GM12878 (cell line): ENCODE measurements around the gene TFCP2L1.

Experiments
- BRCA1 ChIP-seq: IDR thresholded peaks from 2 replicates; pipeline ENCODE4 v1.6.1; 2011; ENCODE audit warnings: low read depth, low read length, improper control_type of control experiment
- CBFB ChIP-seq: IDR thresholded peaks from 2 replicates; pipeline ENCODE4 v1.6.1; 2016; ENCODE audit warnings: antibody characterized with exemption, low read depth
- CHD2 ChIP-seq: IDR thresholded peaks from 2 replicates; pipeline ENCODE4 v1.6.1; 2011; ENCODE audit warnings: low read depth, low read length, improper control_type of control experiment, borderline replicate concordance
- CREB1 ChIP-seq: IDR thresholded peaks from 2 replicates; pipeline ENCODE4 v1.6.1; 2012; ENCODE audit warnings: low read depth, mild to moderate bottlenecking, inconsistent platforms
- EP300 ChIP-seq, 2 experiments: fragments of 150-350 bp in 1 of 2; IDR thresholded peaks; 2 replicates each; pipeline ENCODE4 v1.6.1; 2011 to 2012; ENCODE audit warnings: low read depth in 2 of 2, low read length in 2 of 2, borderline replicate concordance in 1 of 2, improper control_type of control experiment in 1 of 2, inconsistent platforms in 1 of 2; ENCODE audit not compliant: control insufficient read depth in 1 of 2
- JUND ChIP-seq: IDR thresholded peaks from 2 replicates; pipeline ENCODE4 v1.6.1; 2012; ENCODE audit warnings: low read depth, mild to moderate bottlenecking, low read length, improper control_type of control experiment, moderate library complexity
- MYC ChIP-seq: IDR thresholded peaks from 2 replicates; pipeline ENCODE4 v1.6.1; 2011; ENCODE audit warnings: mild to moderate bottlenecking, low read length, moderate library complexity, inconsistent platforms; ENCODE audit not compliant: insufficient read depth, insufficient replicate concordance, insufficient read length, severe bottlenecking
- POLR2A ChIP-seq: IDR thresholded peaks from 2 replicates; pipeline ENCODE4 v1.6.1; 2011; ENCODE audit warnings: low read depth, mild to moderate bottlenecking, low read length
- POLR2AphosphoS5 ChIP-seq: IDR thresholded peaks from 2 replicates; pipeline ENCODE4 v1.6.1; 2011; ENCODE audit warnings: mild to moderate bottlenecking, low read length, inconsistent platforms
- RUNX3 ChIP-seq: IDR thresholded peaks from 2 replicates; pipeline ENCODE4 v1.6.1; 2012; ENCODE audit warnings: low read length, inconsistent platforms
- SPI1 ChIP-seq: IDR thresholded peaks from 2 replicates; pipeline ENCODE4 v1.6.1; 2011; ENCODE audit warnings: low read depth, mild to moderate bottlenecking, low read length, moderate library complexity, borderline replicate concordance; ENCODE audit not compliant: insufficient read depth
- ZNF384 ChIP-seq: IDR thresholded peaks from 2 replicates; pipeline ENCODE4 v1.6.1; 2012; ENCODE audit warnings: low read depth, mild to moderate bottlenecking, low read length, improper control_type of control experiment, borderline replicate concordance
- TF ChIP-seq, protein P1 (sequence below), 3 experiments: IDR thresholded peaks in 2 of 3; conservative IDR thresholded peaks in 1 of 3; 2 replicates each; pipeline ENCODE4 v1.5.1; 2011; ENCODE audit warnings: low read depth in 3 of 3, low read length in 3 of 3, mild to moderate bottlenecking in 3 of 3, control low read depth in 2 of 3, moderate library complexity in 2 of 3, inconsistent platforms in 1 of 3, mixed read lengths in 1 of 3; ENCODE audit not compliant: control insufficient read depth in 2 of 3, insufficient read depth in 1 of 3; ENCODE audit errors: extremely low read depth in 1 of 3
- TF ChIP-seq, protein P2 (sequence below): IDR thresholded peaks from 2 replicates; pipeline ENCODE4 v1.6.1; 2012; ENCODE audit warnings: low read length, inconsistent platforms

DNA sequence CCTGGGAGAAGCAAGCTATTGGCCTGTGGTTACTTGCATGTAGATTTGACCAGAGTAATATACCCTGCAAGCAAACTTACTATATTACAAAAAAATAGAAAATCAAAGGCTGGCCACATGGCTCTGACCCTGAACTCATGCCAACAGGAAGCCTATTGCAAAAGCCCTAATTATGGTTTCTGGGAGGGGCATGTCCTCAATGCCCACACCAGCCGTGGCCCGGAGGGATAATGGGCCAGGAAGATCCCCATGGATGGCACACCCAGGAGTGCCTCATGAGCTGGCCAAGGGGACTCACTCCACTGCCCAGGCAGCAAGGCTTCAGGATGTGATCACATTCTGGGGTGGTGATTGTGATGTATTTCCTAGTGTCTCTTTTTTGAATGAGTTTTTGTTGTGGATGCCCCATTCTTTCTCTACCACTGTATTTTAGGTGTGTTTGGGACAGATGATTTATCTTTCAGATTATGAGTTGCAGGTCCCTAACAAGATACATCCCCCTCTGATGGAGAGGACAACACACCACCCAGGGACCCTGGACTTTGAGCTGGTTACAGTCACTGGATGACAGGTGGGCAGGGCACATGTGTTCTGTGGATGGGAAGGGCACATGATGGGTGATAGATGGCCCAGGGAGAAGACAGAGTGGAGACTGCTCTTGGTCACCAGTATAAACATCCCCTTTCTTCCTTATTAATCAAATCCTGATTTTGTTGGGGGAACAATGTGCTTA, 18.7 kb upstream of the TFCP2L1 start:
- TF ChIP-seq JUND: no peak
- no peak for TF ChIP-seq ZNF384
- TF ChIP-seq, protein P1, sequence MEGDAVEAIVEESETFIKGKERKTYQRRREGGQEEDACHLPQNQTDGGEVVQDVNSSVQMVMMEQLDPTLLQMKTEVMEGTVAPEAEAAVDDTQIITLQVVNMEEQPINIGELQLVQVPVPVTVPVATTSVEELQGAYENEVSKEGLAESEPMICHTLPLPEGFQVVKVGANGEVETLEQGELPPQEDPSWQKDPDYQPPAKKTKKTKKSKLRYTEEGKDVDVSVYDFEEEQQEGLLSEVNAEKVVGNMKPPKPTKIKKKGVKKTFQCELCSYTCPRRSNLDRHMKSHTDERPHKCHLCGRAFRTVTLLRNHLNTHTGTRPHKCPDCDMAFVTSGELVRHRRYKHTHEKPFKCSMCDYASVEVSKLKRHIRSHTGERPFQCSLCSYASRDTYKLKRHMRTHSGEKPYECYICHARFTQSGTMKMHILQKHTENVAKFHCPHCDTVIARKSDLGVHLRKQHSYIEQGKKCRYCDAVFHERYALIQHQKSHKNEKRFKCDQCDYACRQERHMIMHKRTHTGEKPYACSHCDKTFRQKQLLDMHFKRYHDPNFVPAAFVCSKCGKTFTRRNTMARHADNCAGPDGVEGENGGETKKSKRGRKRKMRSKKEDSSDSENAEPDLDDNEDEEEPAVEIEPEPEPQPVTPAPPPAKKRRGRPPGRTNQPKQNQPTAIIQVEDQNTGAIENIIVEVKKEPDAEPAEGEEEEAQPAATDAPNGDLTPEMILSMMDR (IDR thresholded peaks at IDR 0.05 in 2 of 3, conservative IDR thresholded peaks at IDR 0.05 in 1 of 3; ENCODE audit: control insufficient read depth in 2 of 3, extremely low read depth in 1 of 3, insufficient read depth in 1 of 3, low read depth in 3 of 3, low read length in 3 of 3): no peak
- TF ChIP-seq BRCA1: no peak
- no peak for TF ChIP-seq RUNX3
- TF ChIP-seq SPI1: no peak
- no peak for TF ChIP-seq POLR2A
- no peak for TF ChIP-seq CBFB
- TF ChIP-seq CREB1: no peak
- TF ChIP-seq MYC: no peak
- TF ChIP-seq CHD2: no peak
- no peak for TF ChIP-seq POLR2AphosphoS5
- TF ChIP-seq EP300 (IDR thresholded peaks at IDR 0.05; ENCODE audit: borderline replicate concordance in 1 of 2, control insufficient read depth in 1 of 2, low read depth in 2 of 2, low read length in 2 of 2): no peak
- TF ChIP-seq, protein P2, sequence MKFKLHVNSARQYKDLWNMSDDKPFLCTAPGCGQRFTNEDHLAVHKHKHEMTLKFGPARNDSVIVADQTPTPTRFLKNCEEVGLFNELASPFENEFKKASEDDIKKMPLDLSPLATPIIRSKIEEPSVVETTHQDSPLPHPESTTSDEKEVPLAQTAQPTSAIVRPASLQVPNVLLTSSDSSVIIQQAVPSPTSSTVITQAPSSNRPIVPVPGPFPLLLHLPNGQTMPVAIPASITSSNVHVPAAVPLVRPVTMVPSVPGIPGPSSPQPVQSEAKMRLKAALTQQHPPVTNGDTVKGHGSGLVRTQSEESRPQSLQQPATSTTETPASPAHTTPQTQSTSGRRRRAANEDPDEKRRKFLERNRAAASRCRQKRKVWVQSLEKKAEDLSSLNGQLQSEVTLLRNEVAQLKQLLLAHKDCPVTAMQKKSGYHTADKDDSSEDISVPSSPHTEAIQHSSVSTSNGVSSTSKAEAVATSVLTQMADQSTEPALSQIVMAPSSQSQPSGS: no peak
